ENCODE measurements around the gene SUFU.

Gene SUFU

GRCh38 chr10:102552533-102552932, 48.8 kb downstream of the SUFU start:
- no peak for DNase-seq

GRCh38 chr10:102553771-102554170, 50.0 kb downstream of the SUFU start:
- DNase-seq = no peak

- no peak for DNase-seq
Measured at GRCh38 chr10:102554531-102554930, 50.8 kb downstream of the SUFU start.

GRCh38 chr10:102555781-102556328, 52.1 kb downstream of the SUFU start:
- DNase-seq = peak; percentile 69 to 91

GRCh38 chr10:102557569-102557968, 53.8 kb downstream of the SUFU start:
- DNase-seq = no peak

- no peak for DNase-seq
Measured at GRCh38 chr10:102559764-102560163, 56.0 kb downstream of the SUFU start.

GRCh38 chr10:102564209-102564834, 60.5 kb downstream of the SUFU start:
- DNase-seq = no peak

GRCh38 chr10:102565793-102566192, 62.0 kb downstream of the SUFU start:
- no peak for DNase-seq

GRCh38 chr10:102578782-102579181, 75.0 kb downstream of the SUFU start:
- DNase-seq = peak; percentile 68 to 91

- DNase-seq = peak; percentile 35 to 56
Measured at GRCh38 chr10:102579328-102579727, 75.6 kb downstream of the SUFU start.

GRCh38 chr10:102580230-102580629, 76.5 kb downstream of the SUFU start:
- DNase-seq = peak; percentile 48 to 67

GRCh38 chr10:102581401-102581800, 77.6 kb downstream of the SUFU start:
- DNase-seq = no peak

- no peak for DNase-seq
Measured at GRCh38 chr10:102581981-102582580, 78.3 kb downstream of the SUFU start.

GRCh38 chr10:102583435-102584417, 80.0 kb downstream of the SUFU start:
- DNase-seq = peak; percentile 91

GRCh38 chr10:102585026-102585425, 81.3 kb downstream of the SUFU start:
- no peak for DNase-seq

GRCh38 chr10:102586858-102587257, 83.1 kb downstream of the SUFU start:
- DNase-seq = no peak

- DNase-seq = no peak
Measured at GRCh38 chr10:102588875-102589274, 85.1 kb downstream of the SUFU start.

- no peak for DNase-seq
Measured at GRCh38 chr10:102593074-102593803, 89.5 kb downstream of the SUFU start.

- no peak for DNase-seq
Measured at GRCh38 chr10:102593804-102594079, 90.0 kb downstream of the SUFU start.

GRCh38 chr10:102595293-102595692, 91.5 kb downstream of the SUFU start:
- no peak for DNase-seq

GRCh38 chr10:102595897-102596296, 92.1 kb downstream of the SUFU start:
- no peak for DNase-seq

- peak; percentile 54 to 68 for DNase-seq
Measured at GRCh38 chr10:102596506-102596971, 92.8 kb downstream of the SUFU start.

Measured in inflammatory macrophage (primary cell).